Muscle of arm (tissue), 12 donors: ENCODE data around the gene TEDC1. TPM values are rescaled to one million over a fixed set of nuclear protein-coding genes. Genes with fewer than 3 reads are reported as not detected.

Experiments used
- DNase-seq: peaks from one replicate; pipeline ENCODE4 v3.0.0-alpha.2; 2013
- polyA plus RNA-seq, 12 donors: library from polyadenylated mRNA; unstranded; fragments of 120-200 nt; gene quantifications; one replicate each; pipeline ENCODE4 v1.2.1, GENCODE V29; 2013; ENCODE audit not compliant: insufficient read length in 12 of 12

Gene TEDC1
- polyA plus RNA-seq, 12 donors: 2.2 to 7.1 (median 5.3) TPM; not detected in 2

DNA sequence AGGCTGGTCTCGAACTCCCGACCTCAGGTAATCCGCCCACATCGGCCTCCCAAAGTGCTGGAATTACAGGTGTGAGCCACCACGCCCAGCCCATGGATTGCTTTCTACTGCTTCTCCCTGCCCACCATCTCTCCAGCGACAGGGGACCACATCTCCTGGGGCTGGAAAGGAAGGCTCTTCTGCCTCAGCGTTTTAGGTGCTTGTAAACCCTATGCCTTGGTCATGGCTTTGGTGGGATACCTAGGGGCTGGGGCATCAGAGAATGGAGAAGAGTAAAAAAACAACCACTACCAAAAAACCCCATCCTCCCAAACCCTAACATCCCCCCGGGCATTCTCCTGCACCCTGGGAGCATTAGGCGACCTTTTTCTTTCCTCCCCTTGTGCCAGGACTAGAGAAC lies 34.3 kb downstream of the TEDC1 start:
- DNase-seq: no peak

DNA sequence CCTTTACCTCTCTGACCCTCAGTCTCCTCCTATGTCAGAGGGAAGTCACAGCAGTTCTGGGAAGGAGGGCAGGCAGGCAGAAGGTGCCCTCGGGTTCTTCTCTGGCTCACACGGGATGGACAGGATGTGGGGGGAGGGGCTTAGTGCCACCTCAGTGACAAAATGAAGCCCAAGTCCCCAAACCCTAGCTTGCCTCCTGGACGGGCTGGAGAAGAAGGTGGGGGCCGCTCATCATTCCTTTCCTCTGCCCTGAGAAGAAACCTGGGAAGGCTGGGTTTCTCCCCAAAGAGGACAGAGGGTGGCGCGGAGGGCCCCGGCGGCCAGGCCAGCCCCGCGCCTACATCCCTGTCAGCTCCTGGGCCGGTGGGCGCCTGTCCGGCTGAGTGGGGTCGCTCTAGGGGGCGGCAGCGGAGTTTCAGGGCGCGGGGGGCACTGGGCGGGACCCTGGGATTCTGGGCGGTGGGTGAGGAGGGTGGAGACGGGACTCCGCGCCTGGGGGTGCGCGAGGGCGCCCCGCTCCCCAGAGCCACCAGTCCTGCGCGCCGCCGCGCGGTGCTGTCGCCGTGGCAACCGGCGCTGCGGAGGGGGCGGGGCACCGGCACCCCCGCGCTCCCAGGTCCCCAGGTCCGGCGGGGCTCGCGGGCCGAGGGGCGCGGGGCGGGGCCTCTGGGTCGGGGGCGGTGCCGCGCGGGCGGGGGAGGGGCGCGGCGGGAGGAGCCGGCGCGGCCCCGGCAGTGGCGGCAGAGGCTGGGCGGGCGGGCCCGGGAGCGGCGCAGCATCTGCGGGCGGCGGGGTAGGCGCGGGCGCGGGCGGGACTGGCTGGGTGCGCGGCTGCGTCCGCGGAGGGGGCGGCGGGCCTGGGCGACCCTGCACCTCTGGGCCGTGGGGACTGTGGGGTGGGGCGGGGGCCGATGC lies 35.1 kb downstream of the TEDC1 start, which contains the start of gene TMEM121:
TSS of gene TMEM121 (plus strand) at position 723 of the 915 bp plus-strand sequence. CDS start 2,252 bp downstream, outside the sequence.
- no peak for DNase-seq

GRCh38 chr14:105526776-105527380 lies 35.8 kb downstream of the TEDC1 start:
- no peak for DNase-seq

- no peak for DNase-seq
Measured at GRCh38 chr14:105527381-105527825, 36.4 kb downstream of the TEDC1 start.

GRCh38 chr14:105527826-105528585 lies 37.0 kb downstream of the TEDC1 start:
- DNase-seq: peak; percentile 83

DNA sequence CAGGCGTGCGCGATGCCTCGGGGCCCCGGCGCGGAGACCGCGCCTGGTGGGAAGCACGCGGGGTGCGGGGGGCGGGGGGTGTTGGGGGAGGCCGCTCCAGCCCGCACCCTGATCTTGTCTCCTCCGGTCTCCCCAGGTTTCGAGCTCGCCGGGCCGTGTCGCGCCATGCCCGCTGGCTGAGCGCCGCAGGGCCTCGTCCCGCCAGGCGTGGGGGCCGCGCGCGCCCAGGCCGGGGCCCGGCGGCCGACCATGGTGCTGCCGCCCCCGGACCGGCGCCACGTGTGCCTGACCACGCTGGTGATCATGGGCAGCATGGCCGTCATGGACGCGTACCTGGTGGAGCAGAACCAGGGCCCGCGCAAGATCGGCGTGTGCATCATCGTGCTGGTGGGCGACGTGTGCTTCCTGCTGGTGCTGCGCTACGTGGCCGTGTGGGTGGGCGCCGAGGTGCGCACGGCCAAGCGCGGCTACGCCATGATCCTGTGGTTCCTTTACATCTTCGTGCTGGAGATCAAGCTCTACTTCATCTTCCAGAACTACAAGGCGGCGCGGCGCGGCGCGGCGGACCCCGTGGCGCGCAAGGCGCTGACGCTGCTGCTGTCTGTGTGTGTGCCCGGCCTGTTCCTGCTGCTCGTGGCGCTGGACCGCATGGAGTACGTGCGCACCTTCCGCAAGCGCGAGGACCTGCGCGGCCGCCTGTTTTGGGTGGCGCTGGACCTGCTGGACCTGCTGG lies 37.7 kb downstream of the TEDC1 start:
- DNase-seq: no peak

GRCh38 chr14:105529319-105529568 lies 38.2 kb downstream of the TEDC1 start:
- DNase-seq: no peak

GRCh38 chr14:105529569-105530284 lies 38.7 kb downstream of the TEDC1 start:
- DNase-seq: no peak

GRCh38 chr14:105530285-105531087 lies 39.4 kb downstream of the TEDC1 start:
- DNase-seq: no peak

DNA sequence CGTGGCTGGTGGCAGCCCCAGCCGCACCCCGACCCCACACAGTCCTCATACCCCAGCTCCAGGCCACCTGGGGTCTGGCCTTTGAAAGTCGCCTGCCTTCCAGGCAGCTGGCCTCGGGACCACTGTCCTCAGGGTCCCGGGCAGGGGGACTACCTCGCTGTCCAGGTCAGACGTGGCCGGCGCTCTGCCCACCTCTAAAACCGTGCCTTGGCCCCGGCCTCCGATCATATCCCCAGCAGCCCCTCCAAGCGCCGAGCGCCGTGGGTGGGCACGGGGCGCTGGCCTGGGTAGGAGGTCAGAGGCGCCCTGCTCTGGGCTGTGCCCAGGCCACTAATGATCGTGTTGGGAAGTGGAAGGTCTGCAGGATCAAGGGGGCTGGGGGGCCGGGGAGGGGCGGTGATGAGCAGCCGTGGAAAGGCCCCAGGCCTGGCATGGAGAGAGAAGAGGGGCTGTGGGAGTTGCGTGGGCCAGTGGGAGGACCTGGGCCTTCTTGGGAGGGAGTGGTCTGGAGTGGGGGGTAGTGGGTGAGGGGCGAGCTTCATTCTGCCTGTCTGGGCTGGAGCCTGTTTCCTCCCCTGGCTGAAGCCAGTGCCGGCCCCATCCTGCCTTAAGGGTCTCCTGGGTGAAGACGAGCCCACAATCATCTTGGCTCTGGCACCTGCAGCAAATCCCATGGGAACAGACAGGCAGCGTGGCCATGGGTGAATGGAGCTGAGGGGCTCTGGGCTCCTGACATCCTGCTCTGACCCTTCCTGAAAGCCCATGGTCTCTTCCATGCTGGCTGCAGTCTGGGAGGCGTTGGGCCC lies 40.2 kb downstream of the TEDC1 start:
- no peak for DNase-seq

GRCh38 chr14:105531894-105532623 lies 41.0 kb downstream of the TEDC1 start:
- no peak for DNase-seq

GRCh38 chr14:105532735-105533141 lies 41.7 kb downstream of the TEDC1 start:
- no peak for DNase-seq

- no peak for DNase-seq
Measured at GRCh38 chr14:105533391-105533790, 42.3 kb downstream of the TEDC1 start.

GRCh38 chr14:105533811-105534498 lies 42.9 kb downstream of the TEDC1 start:
- no peak for DNase-seq

DNA sequence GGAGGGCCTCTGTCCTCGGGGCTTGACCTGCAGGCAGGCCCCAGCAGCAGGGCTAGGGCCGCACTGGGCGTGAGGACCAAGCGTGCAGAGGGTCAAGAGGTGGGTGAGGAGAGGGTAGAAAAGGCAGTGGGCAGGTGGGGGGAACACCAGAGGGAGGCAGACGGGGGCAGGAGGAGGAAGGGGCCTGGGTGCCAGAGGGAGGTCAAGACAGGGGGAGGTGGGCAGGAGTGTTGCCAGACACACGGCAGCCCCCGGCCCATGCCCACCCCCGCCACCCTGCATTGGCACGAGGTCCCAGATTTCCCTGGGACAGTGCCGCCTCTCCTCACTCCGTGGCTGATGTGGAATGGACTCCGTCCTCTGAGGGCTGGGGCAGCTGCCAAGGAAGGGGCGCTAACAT lies 43.5 kb downstream of the TEDC1 start:
- DNase-seq: no peak

DNA sequence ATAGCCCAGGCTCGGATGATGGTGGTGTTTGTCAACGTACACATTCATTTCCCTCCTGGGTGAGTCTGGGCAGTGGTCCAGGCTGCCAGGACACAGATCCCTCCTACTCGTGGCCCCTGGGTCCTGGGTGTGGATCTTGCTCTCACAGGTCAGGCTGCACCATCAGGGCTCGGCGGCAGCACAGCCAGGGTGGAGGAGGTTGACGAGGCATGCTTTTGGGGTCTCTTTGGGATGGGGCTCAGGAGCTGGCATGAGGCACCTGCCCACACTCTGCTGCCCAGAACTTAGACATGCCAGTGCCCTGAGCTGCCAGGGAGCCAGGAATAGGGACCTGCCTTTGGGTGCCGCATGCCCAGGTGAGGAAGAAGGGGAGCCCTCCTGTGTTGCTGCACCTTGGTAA lies 45.0 kb downstream of the TEDC1 start:
- DNase-seq: no peak

DNA sequence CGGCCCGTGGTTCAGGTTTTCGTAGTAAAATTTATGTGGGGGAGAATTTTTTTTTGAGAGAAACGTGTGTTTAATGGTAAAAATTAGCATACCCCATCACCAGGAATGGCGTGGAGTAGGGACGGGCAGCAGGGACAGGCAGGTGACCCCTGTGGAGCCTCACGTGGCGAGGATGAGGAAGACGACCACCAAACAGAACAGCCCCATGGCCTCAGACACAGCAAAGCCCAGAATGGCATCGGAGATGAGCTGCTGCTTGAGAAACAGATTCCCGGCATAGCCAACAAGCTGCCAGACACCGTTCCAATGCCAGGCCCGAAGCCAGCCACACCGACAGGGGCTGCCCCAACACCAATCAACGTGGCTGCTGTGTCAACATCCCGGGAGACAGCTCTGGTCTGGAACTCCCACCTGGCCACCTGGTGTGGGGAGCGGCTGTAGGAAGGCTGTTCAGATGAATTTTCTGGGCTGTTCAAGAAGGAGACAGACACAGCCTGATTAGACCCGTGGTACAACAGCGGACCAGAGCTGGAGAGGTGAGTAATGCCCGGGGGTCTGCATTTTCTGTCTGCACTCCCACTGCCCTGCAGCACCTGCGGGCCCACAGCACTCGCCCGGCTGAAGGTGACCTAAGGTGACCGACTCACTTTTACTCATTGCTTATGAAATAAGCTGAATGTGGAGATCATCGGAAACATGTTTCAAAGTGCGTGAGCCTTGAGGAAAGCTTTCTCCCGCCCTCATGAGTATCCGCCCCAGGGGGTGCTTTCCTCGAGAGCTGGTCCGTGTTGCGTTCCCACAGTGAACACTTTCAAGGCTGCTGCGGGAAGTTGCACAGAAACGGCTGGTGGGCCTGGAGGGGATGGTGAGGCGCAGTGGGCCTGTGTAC lies 45.9 kb downstream of the TEDC1 start:
- DNase-seq: no peak
